ENCODE measurements around the gene DCTN2. TPM values are rescaled to one million over a fixed set of nuclear protein-coding genes. Genes with fewer than 3 reads are reported as not detected.

The DCTN2 gene
- total RNA-seq, 2 donors from 2014 or later, result 101 to 153 TPM

DNA sequence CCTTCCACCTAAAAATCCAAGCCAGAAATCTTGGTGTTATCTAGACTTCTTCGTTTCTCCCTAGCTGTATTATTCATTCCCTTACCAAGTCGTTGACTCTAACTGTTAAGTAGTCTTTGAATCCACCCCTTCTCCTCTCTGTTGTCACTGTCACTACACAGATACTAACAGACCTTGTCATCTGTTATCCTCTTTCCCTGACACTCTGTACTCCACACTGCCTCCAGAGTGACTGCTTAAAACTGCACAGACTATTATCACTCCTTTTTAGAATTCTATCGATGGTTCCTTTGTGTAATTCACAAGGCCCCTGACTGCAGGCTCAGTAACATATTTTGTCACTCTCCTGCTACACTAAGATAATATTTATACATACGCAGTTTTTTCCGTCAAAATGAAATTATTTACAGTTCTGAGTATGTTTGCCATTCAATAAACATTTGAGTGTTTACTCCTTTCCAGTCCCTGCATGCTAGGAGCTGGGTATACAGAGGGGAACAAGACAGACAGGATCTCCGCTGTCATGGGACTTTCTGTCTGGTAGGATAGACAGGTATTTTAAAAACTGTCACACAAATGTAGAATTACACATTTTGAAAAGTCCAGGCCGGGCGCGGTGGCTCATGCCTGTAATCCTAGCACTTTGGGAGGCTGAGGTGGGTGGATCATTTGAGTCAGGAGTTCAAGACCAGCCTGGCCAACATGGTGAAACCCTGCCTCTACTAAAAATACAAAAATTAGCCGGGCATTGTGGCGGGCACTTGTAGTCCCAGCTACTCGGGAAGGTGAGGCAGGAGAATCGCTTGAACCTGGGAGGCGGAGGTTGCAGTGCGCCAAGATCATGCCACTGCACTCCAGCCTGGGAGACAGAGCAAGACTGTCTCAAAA, 55.4 kb downstream of the DCTN2 start:
- DNase-seq (ENCODE audit: low spot score) (no peak), ATAC-seq (ENCODE audit: insufficient number of reproducible peaks, low FRiP score, low read depth) (no peak)
- no peak for TF ChIP-seq CTCF (IDR thresholded peaks at IDR 0.05)
- Histone ChIP-seq H3K36me3 (peaks cover 33% of the 10 kb centered on the region), H3K27ac (no peak overlapping the region), H3K4me3 (no peak overlapping the region), H3K4me1 (ENCODE audit: control insufficient read depth in 1 of 2, low read depth in 2 of 2) (peaks cover 6 to 12% of the 10 kb centered on the region in 2 donors), H3K27me3 (replicated peaks; ENCODE audit: insufficient read depth) (no peaks in the 10 kb centered on the region), H3K9me3 (no peaks in the 10 kb centered on the region)

- Histone ChIP-seq H3K9me3 (no peaks in the 10 kb centered on the region), H3K27ac (no peak overlapping the region), H3K36me3 (peaks cover 31% of the 10 kb centered on the region), H3K27me3 (replicated peaks; ENCODE audit: insufficient read depth) (no peaks in the 10 kb centered on the region), H3K4me1 (ENCODE audit: control insufficient read depth in 1 of 2, low read depth in 2 of 2) (peaks cover 6 to 12% of the 10 kb centered on the region in 2 donors), H3K4me3 (no peak overlapping the region)
- no peak for TF ChIP-seq CTCF (IDR thresholded peaks at IDR 0.05)
- ATAC-seq (ENCODE audit: insufficient number of reproducible peaks, low FRiP score, low read depth), result no peak
- no peak for DNase-seq (ENCODE audit: low spot score)
Observed at GRCh38 chr12:57490126-57490525, 56.9 kb downstream of the DCTN2 start.

- no peak for TF ChIP-seq CTCF (IDR thresholded peaks at IDR 0.05)
- H3K4me1 ChIP-seq (ENCODE audit: control insufficient read depth in 1 of 2, low read depth in 2 of 2), result peaks cover 6 to 12% of the 10 kb centered on the region in 2 donors
- ATAC-seq (ENCODE audit: insufficient number of reproducible peaks, low FRiP score, low read depth) (no peak), DNase-seq (ENCODE audit: low spot score) (no peak)
- no peak overlapping the region for H3K27ac ChIP-seq
- H3K4me3 ChIP-seq, result peak overlapping the region; percentile 72
- peaks cover 31% of the 10 kb centered on the region for H3K36me3 ChIP-seq
- no peaks in the 10 kb centered on the region for H3K9me3 ChIP-seq
- no peaks in the 10 kb centered on the region for H3K27me3 ChIP-seq (replicated peaks; ENCODE audit: insufficient read depth)
Observed at GRCh38 chr12:57489157-57489641, 57.8 kb downstream of the DCTN2 start.

DNA sequence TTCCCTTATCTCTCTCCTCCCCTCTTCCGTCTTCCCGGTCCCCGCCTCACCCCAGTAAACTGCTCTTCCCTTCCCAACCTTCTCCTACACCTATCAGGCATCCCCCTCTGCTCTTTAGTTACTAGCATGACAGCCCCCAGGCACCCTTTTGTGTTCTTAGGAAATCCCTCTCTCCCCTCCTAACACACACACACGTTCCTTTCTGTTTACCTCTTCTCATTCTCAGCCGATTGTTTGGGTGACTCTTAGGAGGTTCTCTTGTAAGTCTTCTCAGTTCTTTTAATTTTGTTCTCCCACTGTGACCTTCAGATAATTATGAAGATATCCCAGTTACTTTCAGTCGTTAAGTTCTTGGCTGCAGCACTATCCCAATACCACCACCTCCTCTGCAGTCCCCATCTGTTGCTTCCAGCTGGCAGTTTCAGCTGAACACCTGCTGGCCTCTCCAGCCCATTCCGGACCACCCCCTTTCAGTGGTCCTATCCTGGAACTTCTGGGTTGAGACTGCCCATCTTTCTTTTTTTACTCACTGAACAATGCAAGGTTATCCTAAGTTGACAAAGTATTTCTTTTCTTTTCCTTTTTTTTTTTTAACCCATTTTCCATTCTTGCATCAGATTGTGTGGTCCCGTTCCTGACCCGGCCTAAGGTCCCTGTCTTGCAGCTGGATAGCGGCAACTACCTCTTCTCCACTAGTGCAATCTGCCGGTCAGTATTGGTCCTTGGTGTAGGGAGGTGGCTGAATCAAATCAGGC, 58.4 kb downstream of the DCTN2 start:
- no peak for TF ChIP-seq CTCF (IDR thresholded peaks at IDR 0.05)
- Histone ChIP-seq H3K4me3 (peak overlapping the region; percentile 72), H3K9me3 (no peaks in the 10 kb centered on the region), H3K27me3 (replicated peaks; ENCODE audit: insufficient read depth) (no peaks in the 10 kb centered on the region), H3K27ac (peak overlapping the region; percentile 44 to 63), H3K36me3 (peaks cover 27% of the 10 kb centered on the region), H3K4me1 (ENCODE audit: control insufficient read depth in 1 of 2, low read depth in 2 of 2) (peaks cover 6 to 12% of the 10 kb centered on the region in 2 donors)
- DNase-seq (ENCODE audit: low spot score), result no peak
- ATAC-seq (ENCODE audit: insufficient number of reproducible peaks, low FRiP score, low read depth), result no peak

Data from thoracic aorta (tissue), 2 donors.